Hepatocyte (in vitro differentiated cells): ENCODE measurements around the gene RAD9A.

ENCODE experiments used
- CTCF ChIP-seq: fragments of 200-600 bp; sonication (generic); IDR thresholded peaks from 2 replicates; pipeline ENCODE4 v1.5.1; 2016; ENCODE audit warnings: antibody characterized with exemption, mild to moderate bottlenecking; ENCODE audit not compliant: poor library complexity
- EZH2 ChIP-seq: fragments of 200-600 bp; sonication (generic); IDR thresholded peaks from 2 replicates; pipeline ENCODE4 v1.6.1; 2016; ENCODE audit warnings: antibody characterized with exemption, mild to moderate bottlenecking, borderline replicate concordance
- EZH2phosphoT487 ChIP-seq: fragments of 200-600 bp; sonication (generic); IDR thresholded peaks from one replicate; pipeline ENCODE4 v1.6.1; 2018; ENCODE audit warnings: antibody characterized with exemption, mild to moderate bottlenecking, low read depth, moderate library complexity; ENCODE audit not compliant: unreplicated experiment, severe bottlenecking

- TF ChIP-seq CTCF (no peak), EZH2 (no peak), EZH2phosphoT487 (no peak)
These were observed 13.4 kb downstream of the RAD9A start for GRCh38 chr11:67405196-67405567.
